Activated T-helper 2 cell treated with anti-CD3 and anti-CD28 coated beads, Interferon-gamma antibody, Interleukin-2, Interleukin-4, amounts not matched to agents 10 μg/mL and 5 μg/mL and 100 μg/mL, durations not matched to agents 14 hours and 24 hours and 36 hours (primary cell): Measurements from ENCODE around the gene QDPR. TPM values are rescaled to one million over a fixed set of nuclear protein-coding genes. Genes with fewer than 3 reads are reported as not detected.
"Not testable (repeated sequence)": the region's sequence is repeated elsewhere in the genome, so short reads cannot be mapped to it uniquely, and the experiment has no call there.

Experiments
- DNase-seq: peaks from one replicate; pipeline ENCODE4 v3.0.0; 2021; ENCODE audit warnings: low spot score
- H3K27ac Mint-ChIP-seq: one replicate; pipeline ENCODE4 v1.8.0; 2021; ENCODE audit warnings: mixed read lengths
- H3K27me3 Mint-ChIP-seq: one replicate; pipeline ENCODE4 v1.8.0; 2021; ENCODE audit warnings: low read depth, mixed read lengths
- H3K36me3 Mint-ChIP-seq: one replicate; pipeline ENCODE4 v1.8.0; 2021; ENCODE audit warnings: low read depth, mixed read lengths
- H3K4me1 Mint-ChIP-seq: one replicate; pipeline ENCODE4 v1.8.0; 2021; ENCODE audit warnings: low read depth, mixed read lengths
- H3K4me3 Mint-ChIP-seq: one replicate; pipeline ENCODE4 v1.8.0; 2021; ENCODE audit warnings: low read depth, mild to moderate bottlenecking, moderate library complexity, mixed read lengths
- H3K9me3 Mint-ChIP-seq: one replicate; pipeline ENCODE4 v1.8.0; 2021; ENCODE audit warnings: mixed read lengths
- intact Hi-C: fragments of 100-400 bp; cut with micrococcal nuclease; formaldehyde crosslinking; loops from one replicate; pipeline ENCODE4 v1.15.1; 2023
- total RNA-seq: library from RNA; stranded (reverse); gene quantifications from 2 replicates; pipeline ENCODE4 v1.2.3, GENCODE V29; 2022

QDPR gene
- total RNA-seq, 1 donor from 2014 or later: 28.2 TPM

DNA sequence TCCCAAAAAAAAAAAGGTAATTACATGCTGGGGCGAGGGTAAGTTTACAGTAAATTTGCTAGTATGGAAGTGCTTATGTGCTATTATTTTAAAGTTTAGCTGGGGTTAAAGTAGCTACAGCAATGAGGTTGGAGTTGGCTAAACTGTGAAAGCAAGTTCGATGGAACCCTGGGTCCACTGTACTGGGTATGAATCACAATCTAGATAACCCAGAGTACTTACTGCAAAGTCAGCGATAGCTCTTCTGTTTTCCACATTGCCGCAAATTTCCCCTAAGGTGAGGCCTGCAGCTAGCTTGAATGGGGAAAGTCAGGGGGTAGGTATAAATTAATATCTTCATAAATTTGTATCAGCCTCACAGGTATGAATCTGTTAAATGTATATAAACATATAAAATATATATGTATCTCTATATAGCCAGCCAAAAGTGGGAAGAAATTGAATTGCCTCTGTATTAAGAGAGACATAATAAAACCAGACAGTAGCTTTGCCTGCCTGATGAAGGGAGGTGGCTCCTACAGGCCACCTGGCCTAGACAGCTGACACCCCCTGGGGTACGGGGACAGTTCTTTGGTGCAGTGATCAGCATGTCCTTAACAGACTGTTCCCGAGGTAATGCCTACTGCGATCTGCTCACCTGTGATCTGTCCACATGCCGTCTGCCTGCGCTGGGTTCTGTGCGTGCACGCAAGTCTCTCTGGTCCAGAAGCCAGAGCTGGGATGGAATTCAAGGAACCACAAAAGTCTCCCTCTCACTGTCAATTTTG is 33.7 kb upstream of the QDPR start:
- Mint-ChIP-seq H3K36me3 (no peaks in the 10 kb centered on the region), H3K27me3 (peaks cover 16% of the 10 kb centered on the region), H3K27ac (peak overlapping the region; percentile 8), H3K4me3 (no peak overlapping the region), H3K4me1 (peaks cover 6% of the 10 kb centered on the region), H3K9me3 (no peaks in the 10 kb centered on the region)
- DNase-seq: no peak
- intact Hi-C loops: no loop called here

DNA sequence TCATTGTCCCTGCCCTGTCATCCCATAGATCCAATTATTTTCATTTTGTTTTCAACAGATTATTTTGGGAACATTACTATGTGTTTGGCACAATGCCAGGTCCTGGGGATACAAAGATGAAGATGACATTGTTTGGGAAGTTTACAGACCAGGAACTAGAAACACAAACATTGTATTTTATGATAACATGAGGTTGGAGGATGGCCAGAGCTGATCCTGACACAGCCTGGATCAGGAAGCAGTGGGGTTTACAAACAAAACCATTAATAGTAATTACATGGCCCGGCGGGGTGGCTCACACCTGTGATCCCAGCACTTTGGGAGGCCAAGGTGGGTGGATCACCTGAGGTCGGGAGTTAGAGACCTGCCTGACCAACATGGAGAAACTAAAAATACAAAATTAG is 32.9 kb upstream of the QDPR start:
- Mint-ChIP-seq H3K36me3 (no peaks in the 10 kb centered on the region), H3K9me3 (no peaks in the 10 kb centered on the region), H3K27me3 (peaks cover 16% of the 10 kb centered on the region), H3K4me1 (peaks cover 6% of the 10 kb centered on the region), H3K4me3 (no peak overlapping the region), H3K27ac (no peak overlapping the region)
- DNase-seq: no peak
- intact Hi-C loops: no loop called here

GRCh38 chr4:17544205-17544604 is 32.3 kb upstream of the QDPR start:
- Mint-ChIP-seq H3K27me3 (peaks cover 16% of the 10 kb centered on the region), H3K9me3 (no peaks in the 10 kb centered on the region)
- intact Hi-C loops: no loop called here

DNA sequence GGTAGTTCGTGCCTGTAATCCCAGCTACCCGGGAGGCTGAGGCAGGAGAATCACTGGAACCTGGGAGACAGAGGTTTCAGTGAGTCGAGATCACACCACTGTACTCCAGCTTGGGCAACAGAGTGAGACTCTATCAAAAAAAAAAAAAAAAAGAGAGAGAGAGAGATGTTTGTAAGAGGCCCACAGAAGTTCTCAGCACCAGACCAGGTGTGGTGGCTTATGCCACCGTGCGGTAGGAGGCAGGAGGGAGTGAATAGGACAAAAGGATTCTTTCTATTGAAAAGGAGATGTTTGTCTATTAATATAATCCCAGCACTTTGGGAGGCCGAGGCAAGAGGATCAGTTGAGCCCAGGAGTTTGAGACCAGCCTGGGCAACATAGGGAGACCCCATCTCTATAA is 25.2 kb upstream of the QDPR start:
- DNase-seq, intact Hi-C loops, H3K36me3 Mint-ChIP-seq, H3K27ac Mint-ChIP-seq, H3K4me3 Mint-ChIP-seq, H3K4me1 Mint-ChIP-seq, H3K9me3 Mint-ChIP-seq, H3K27me3 Mint-ChIP-seq: not testable (repeated sequence)

More at GRCh38 chr4:17544205-17544604, 32.3 kb upstream of the QDPR start:
- DNase-seq: no peak
- Mint-ChIP-seq H3K4me3 (no peak overlapping the region), H3K36me3 (no peaks in the 10 kb centered on the region), H3K4me1 (peaks cover 6% of the 10 kb centered on the region), H3K27ac (no peak overlapping the region)

DNA sequence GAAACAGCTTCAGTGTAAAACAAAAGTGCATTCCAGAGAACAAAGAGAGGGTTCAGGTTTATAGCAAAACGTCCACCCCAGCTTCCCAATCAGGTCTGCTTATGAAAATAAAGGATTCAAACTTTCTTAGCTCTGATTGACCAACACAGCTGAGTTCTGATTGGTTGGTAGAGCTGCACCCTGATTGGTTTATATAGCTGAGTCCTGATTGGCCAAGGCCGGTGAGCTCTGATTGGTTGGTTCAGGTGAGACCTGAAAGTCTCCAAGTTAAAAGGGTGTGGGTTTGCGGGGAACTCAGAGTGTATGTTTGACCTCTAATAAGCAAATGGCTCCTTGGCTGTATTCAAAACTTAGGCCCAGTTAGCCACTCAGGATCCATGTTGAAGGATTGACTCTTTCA is 24.0 kb upstream of the QDPR start:
- Mint-ChIP-seq H3K36me3 (no peaks in the 10 kb centered on the region), H3K27me3 (peaks cover 2% of the 10 kb centered on the region), H3K4me3 (no peak overlapping the region), H3K9me3 (no peaks in the 10 kb centered on the region), H3K27ac (no peak overlapping the region), H3K4me1 (no peaks in the 10 kb centered on the region)
- no peak for DNase-seq
- intact Hi-C loops: no loop called here

- Mint-ChIP-seq H3K4me3 (no peak overlapping the region), H3K36me3 (no peaks in the 10 kb centered on the region), H3K4me1 (no peaks in the 10 kb centered on the region), H3K27me3 (peaks cover 2% of the 10 kb centered on the region), H3K27ac (no peak overlapping the region), H3K9me3 (no peaks in the 10 kb centered on the region)
- DNase-seq: no peak
- intact Hi-C loops: no loop called here
Observed at GRCh38 chr4:17535242-17535641, 23.4 kb upstream of the QDPR start.

- Mint-ChIP-seq H3K27me3 (no peaks in the 10 kb centered on the region), H3K27ac (no peak overlapping the region), H3K4me1 (no peaks in the 10 kb centered on the region), H3K36me3 (no peaks in the 10 kb centered on the region), H3K9me3 (no peaks in the 10 kb centered on the region), H3K4me3 (no peak overlapping the region)
- intact Hi-C loops: no loop called here
- DNase-seq: no peak
Observed at GRCh38 chr4:17534705-17535104, 22.8 kb upstream of the QDPR start.

DNA sequence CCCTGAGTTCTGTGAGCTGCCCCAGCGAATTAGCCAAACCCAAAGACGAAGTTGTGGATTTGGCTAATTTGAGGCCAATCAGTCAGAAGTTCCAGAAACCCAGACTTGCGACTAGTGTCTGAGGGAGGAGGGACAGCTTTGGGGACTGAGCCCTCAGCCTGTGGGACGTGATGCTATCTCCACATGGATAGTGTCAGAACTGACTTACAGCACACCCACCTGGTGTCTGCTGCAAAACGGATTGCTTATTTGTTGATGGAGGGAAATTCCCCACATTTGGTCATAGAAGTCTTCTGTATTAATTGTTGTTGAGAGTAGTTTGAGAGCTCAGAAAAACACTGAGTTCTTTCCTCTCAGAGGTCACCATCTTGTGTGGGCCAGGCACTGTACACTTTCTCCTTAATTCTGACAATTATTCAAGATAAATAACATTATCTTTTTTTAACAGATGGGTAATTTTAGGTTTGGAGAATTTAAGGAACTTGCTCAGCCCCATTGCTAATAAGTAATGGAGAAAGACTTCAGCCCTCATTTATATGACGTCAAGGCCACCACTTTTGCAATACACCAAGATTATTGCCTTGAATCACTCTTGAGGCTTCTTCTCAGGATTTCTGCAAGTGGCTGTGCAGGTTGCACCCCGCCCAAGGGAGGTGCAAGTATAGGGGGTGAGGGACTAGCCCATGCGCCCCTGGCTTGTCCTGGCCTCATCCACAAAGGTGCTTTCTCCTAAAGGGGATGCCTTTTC is 19.8 kb upstream of the QDPR start:
- Mint-ChIP-seq H3K4me1 (no peaks in the 10 kb centered on the region), H3K36me3 (no peaks in the 10 kb centered on the region), H3K9me3 (no peaks in the 10 kb centered on the region), H3K27ac (no peak overlapping the region), H3K27me3 (no peaks in the 10 kb centered on the region), H3K4me3 (no peak overlapping the region)
- intact Hi-C loops: no loop called here
- no peak for DNase-seq

DNA sequence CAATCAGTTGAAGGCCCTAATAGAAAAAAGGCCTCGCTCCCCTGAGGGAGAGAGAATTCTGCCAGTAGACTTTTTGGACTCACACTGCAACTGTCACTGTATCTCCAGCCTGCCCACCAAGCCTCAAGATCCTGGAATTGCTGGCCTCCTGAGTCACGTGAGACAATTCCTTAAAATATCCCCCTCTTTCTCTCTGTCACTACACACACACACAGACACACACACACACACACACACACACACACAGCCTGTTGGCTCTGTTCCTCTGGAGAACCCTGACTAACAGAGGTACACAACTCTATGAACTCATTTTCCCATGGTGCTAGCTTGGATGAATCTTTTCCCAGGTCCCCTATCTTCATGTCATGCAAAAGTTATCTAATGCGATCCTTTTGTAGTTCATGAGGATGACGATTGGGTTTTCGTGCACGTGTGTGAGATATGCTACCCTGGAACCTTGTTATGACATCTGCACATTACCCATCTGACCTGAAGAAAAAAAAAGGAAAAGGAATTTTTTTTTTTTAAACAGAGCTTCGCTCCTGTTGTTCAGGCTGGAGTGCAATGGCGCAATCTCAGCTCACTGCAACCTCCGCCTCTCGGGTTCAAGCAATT is 16.8 kb upstream of the QDPR start:
- Mint-ChIP-seq H3K36me3 (no peaks in the 10 kb centered on the region), H3K4me1 (no peaks in the 10 kb centered on the region), H3K9me3 (no peaks in the 10 kb centered on the region), H3K27me3 (peaks cover 2% of the 10 kb centered on the region), H3K27ac (no peak overlapping the region), H3K4me3 (no peak overlapping the region)
- intact Hi-C loops: no loop called here
- DNase-seq: no peak

GRCh38 chr4:17526695-17527477 is 15.0 kb upstream of the QDPR start:
- intact Hi-C loops: no loop called here
- Mint-ChIP-seq H3K27me3 (peaks cover 4% of the 10 kb centered on the region), H3K9me3 (no peaks in the 10 kb centered on the region), H3K36me3 (no peaks in the 10 kb centered on the region), H3K4me3 (no peak overlapping the region), H3K27ac (no peak overlapping the region), H3K4me1 (no peaks in the 10 kb centered on the region)
- no peak for DNase-seq

DNA sequence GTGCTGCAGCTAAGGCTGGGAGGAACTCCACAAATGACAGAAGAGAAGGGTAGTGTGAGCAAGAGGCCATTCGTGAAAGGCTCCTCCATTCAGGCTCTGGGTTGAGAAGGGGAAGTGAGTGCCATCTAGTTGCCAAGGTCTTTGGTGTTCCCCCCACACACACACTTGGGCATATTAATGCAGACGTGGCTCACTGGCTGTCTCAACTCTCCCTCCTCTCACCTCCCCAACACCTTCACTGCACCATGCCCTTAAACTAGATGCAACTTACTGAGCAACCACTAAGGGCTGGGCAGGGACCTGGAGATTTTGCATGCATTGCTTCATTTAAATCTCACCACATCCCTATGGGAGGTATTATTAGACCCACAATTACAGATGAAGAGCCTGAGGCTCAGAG is 11.8 kb upstream of the QDPR start:
- Mint-ChIP-seq H3K4me3 (no peak overlapping the region), H3K27ac (no peak overlapping the region), H3K36me3 (no peaks in the 10 kb centered on the region), H3K9me3 (no peaks in the 10 kb centered on the region), H3K4me1 (no peaks in the 10 kb centered on the region), H3K27me3 (peaks cover 16% of the 10 kb centered on the region)
- intact Hi-C loops: no loop called here
- no peak for DNase-seq

GRCh38 chr4:17521595-17521994 is 9.7 kb upstream of the QDPR start:
- no peak overlapping the region for H3K27ac Mint-ChIP-seq
- H3K27me3 Mint-ChIP-seq: peaks cover 22% of the 10 kb centered on the region
- no peaks in the 10 kb centered on the region for H3K9me3 Mint-ChIP-seq
- intact Hi-C loops: no loop called here
- H3K36me3 Mint-ChIP-seq: no peaks in the 10 kb centered on the region
- DNase-seq: no peak
- H3K4me1 Mint-ChIP-seq: no peaks in the 10 kb centered on the region
- H3K4me3 Mint-ChIP-seq: no peak overlapping the region
